Mucosa of descending colon (tissue), 3 donors: ENCODE results near the gene SIRPA. TPM values are rescaled to one million over a fixed set of nuclear protein-coding genes. Genes with fewer than 3 reads are reported as not detected.
A peak's percentile ranks its signal among the peaks of the same experiment; 100 is the strongest.

Experiments used
- ATAC-seq: fragments of 200-7000 bp; cut with Tn5 transposase; one replicate; pipeline ENCODE4 v1.9.1; 2020; ENCODE audit warnings: mild to moderate bottlenecking, moderate library complexity
- DNase-seq, 3 donors: peaks; one replicate each; pipeline ENCODE4 v3.0.0-alpha.2; 2020
- H3K36me3 ChIP-seq: fragments of 200-600 bp; one replicate; pipeline ENCODE4 v1.8.0; 2021; ENCODE audit warnings: low read depth, mild to moderate bottlenecking
- H3K4me1 ChIP-seq: fragments of 200-600 bp; one replicate; pipeline ENCODE4 v1.8.0; 2021; ENCODE audit warnings: low read depth, mild to moderate bottlenecking
- H3K4me3 ChIP-seq: fragments of 200-600 bp; one replicate; pipeline ENCODE4 v1.8.0; 2021; ENCODE audit warnings: mild to moderate bottlenecking
- H3K9me3 ChIP-seq: fragments of 200-600 bp; one replicate; pipeline ENCODE4 v1.8.0; 2021; ENCODE audit warnings: mild to moderate bottlenecking
- CTCF ChIP-seq: fragments of 200-600 bp; IDR thresholded peaks from one replicate; pipeline ENCODE4 v1.8.0; 2022; ENCODE audit warnings: antibody characterized with exemption, mild to moderate bottlenecking
- intact Hi-C, 2 donors: fragments of 100-400 bp; cut with DNase I in 1 of 2; cut with micrococcal nuclease in 1 of 2; formaldehyde crosslinking; loops; one replicate each; pipeline versions ENCODE4 v1.11.0 to v1.11.1; 2022; cut with DNase I, micrococcal nuclease
- total RNA-seq, 3 donors: library from RNA; stranded (reverse); fragmentation: NEBNext Ultra II Directional in 2 of 3; extraction: Animal tissue kit (Norgen Biotek cat#: 25700) in 2 of 3; gene quantifications; one replicate each; pipeline versions ENCODE4 v1.2.1 to v1.2.4, GENCODE V29; 2021 to 2023
- donor health status: DM: no; HTN: no; CAD: no; lungs with moderate emphysema.
- donor health status: DM: no; HTN: no; CAD: no.
- donor health status: DM: no; HTN: yes; CAD: no.

SIRPA gene
- total RNA-seq, 3 donors from 2014 or later: 7.6 to 24.4 (median 14.1) TPM

- DNase-seq (no peak), ATAC-seq (peak; percentile 3)
- intact Hi-C loops: no loop called here
- H3K9me3 ChIP-seq: no peaks in the 10 kb centered on the region
- H3K4me1 ChIP-seq: peaks cover 3% of the 10 kb centered on the region
- peak overlapping the region; percentile 14 for H3K4me3 ChIP-seq
- no peaks in the 10 kb centered on the region for H3K36me3 ChIP-seq
- TF ChIP-seq CTCF: no peak
These were observed 1.3 kb upstream of the SIRPA start for GRCh38 chr20:1893721-1894470.

- Histone ChIP-seq H3K4me3 (peak overlapping the region; percentile 14), H3K9me3 (no peaks in the 10 kb centered on the region), H3K4me1 (peaks cover 3% of the 10 kb centered on the region), H3K36me3 (no peaks in the 10 kb centered on the region)
- peak; percentile 71 for ATAC-seq
- TF ChIP-seq CTCF: no peak
- peak; percentile 51 to 76 (median 70) for DNase-seq
- intact Hi-C loops: no loop called here
These were observed 696 bp upstream of the SIRPA start for GRCh38 chr20:1894471-1894950.

GRCh38 chr20:1895674-1896483 lies 672 bp downstream of the SIRPA start:
- ATAC-seq: peak; percentile 23
- intact Hi-C loops: no loop called here
- peak in 2 of 3 donors; percentile 19 to 45 for DNase-seq
- no peak for TF ChIP-seq CTCF
- Histone ChIP-seq H3K36me3 (no peaks in the 10 kb centered on the region), H3K4me3 (peak overlapping the region; percentile 14), H3K4me1 (peaks cover 3% of the 10 kb centered on the region), H3K9me3 (no peaks in the 10 kb centered on the region)

GRCh38 chr20:1896484-1897258 lies 1.5 kb downstream of the SIRPA start:
- H3K4me1 ChIP-seq: peaks cover 3% of the 10 kb centered on the region
- intact Hi-C loops: no loop called here
- no peak overlapping the region for H3K4me3 ChIP-seq
- TF ChIP-seq CTCF: no peak
- no peak for DNase-seq
- ATAC-seq: no peak
- no peaks in the 10 kb centered on the region for H3K9me3 ChIP-seq
- no peaks in the 10 kb centered on the region for H3K36me3 ChIP-seq

GRCh38 chr20:1897541-1897940 lies 2.3 kb downstream of the SIRPA start:
- peaks cover 3% of the 10 kb centered on the region for H3K4me1 ChIP-seq
- DNase-seq: peak in 1 of 3 donors; percentile 36
- TF ChIP-seq CTCF: no peak
- intact Hi-C loops: no loop called here
- ATAC-seq: no peak
- no peak overlapping the region for H3K4me3 ChIP-seq
- no peaks in the 10 kb centered on the region for H3K36me3 ChIP-seq
- no peaks in the 10 kb centered on the region for H3K9me3 ChIP-seq
